ENCODE results near the gene FMNL2.

GRCh38 chr2:152328013-152328412 is 7.0 kb upstream of the FMNL2 start:
- TF ChIP-seq CTCF (tag by site-specific recombination; IDR thresholded peaks at IDR 0.05) = no peak
- TF ChIP-seq ZNF48 (tag by site-specific recombination; IDR thresholded peaks at IDR 0.05) = no peak
- TF ChIP-seq ZNF544 (tag by site-specific recombination; IDR thresholded peaks at IDR 0.05) = no peak
- TF ChIP-seq ZNF433 (tag by site-specific recombination; IDR thresholded peaks at IDR 0.05; ENCODE audit: low read depth) = 0 out of 2 replicates have a peak, but pooled peaks have one; percentile 20
- no peak for TF ChIP-seq HOXC10 (CRISPR knock-in tag; IDR thresholded peaks at IDR 0.05)
- TF ChIP-seq ZNF155 (tag by site-specific recombination; IDR thresholded peaks at IDR 0.05) = no peak
- TF ChIP-seq ATF2 (tag by site-specific recombination; IDR thresholded peaks at IDR 0.05; ENCODE audit: low read depth) = no peak
- TF ChIP-seq ZNF768 (tag by site-specific recombination; IDR thresholded peaks at IDR 0.05) = no peak

Data from HEK293 (cell line).